ENCODE measurements around the gene DNM3.

- TF ChIP-seq CTCF (IDR thresholded peaks at IDR 0.05; ENCODE audit: low read length), result peak; percentile 85
- TF ChIP-seq EZH2 (optimal IDR thresholded peaks at IDR 0.05; ENCODE audit: low read depth, low read length), result no peak
- TF ChIP-seq EZH2phosphoT487 (IDR thresholded peaks at IDR 0.05; ENCODE audit: low read length), result no peak
Measured at GRCh38 chr1:171801487-171801891, 39.8 kb upstream of the DNM3 start.
